ENCODE measurements around the gene GASK1B.

The GASK1B gene

DNA sequence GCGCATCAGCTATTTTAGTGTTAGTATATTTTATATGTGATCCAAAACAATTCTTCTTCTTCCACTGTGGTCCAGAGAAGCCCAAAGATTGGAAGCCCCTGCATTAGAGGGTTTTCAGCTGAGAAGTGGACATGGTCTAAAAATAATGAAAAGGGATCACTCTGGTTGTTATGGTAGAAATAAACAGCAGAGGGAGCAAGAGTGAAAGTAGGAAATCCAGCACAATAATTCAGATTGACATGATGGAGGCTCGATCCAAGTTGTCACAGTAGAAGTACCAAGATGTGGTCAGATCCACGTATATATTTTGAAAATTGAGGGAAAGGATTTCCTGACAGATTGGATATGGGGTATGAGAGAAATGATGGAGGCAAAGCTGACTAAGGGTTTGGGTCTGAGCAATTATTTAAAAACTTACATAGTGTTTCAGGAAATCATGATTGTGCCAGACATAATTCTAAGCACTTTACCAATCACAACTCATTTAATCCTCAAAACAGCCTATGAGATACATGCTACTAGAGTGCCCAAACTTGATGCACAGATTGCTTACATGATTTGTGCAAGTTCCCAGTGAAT is 20.4 kb upstream of the GASK1B start:
- Histone ChIP-seq H3K27me3 (ENCODE audit: low read depth, low read length) (no peaks in the 10 kb centered on the region), H2AFZ (ENCODE audit: low read depth, low read length) (peak overlapping the region; percentile 81), H3K4me1 (ENCODE audit: low read length) (peaks cover 4% of the 10 kb centered on the region; the same call in 1 of the 2 replicates), H3K9me3 (ENCODE audit: insufficient read depth, low read length) (no peaks in the 10 kb centered on the region), H3K36me3 (replicated peaks; ENCODE audit: low read depth, low read length) (no peaks in the 10 kb centered on the region), H4K20me1 (ENCODE audit: insufficient read depth, low read length) (no peaks in the 10 kb centered on the region), H3K79me2 (ENCODE audit: low read length) (no peaks in the 10 kb centered on the region), H3K9ac (ENCODE audit: low read length) (no peak overlapping the region), H3K4me3 (ENCODE audit: low read length) (peak overlapping the region; percentile 40), H3K27ac (ENCODE audit: low read length) (no peak overlapping the region), H3K4me2 (ENCODE audit: low read length) (peak overlapping the region; percentile 50)
- no peak for TF ChIP-seq EZH2phosphoT487 (IDR thresholded peaks at IDR 0.05; ENCODE audit: low read depth)
- TF ChIP-seq, protein P1, sequence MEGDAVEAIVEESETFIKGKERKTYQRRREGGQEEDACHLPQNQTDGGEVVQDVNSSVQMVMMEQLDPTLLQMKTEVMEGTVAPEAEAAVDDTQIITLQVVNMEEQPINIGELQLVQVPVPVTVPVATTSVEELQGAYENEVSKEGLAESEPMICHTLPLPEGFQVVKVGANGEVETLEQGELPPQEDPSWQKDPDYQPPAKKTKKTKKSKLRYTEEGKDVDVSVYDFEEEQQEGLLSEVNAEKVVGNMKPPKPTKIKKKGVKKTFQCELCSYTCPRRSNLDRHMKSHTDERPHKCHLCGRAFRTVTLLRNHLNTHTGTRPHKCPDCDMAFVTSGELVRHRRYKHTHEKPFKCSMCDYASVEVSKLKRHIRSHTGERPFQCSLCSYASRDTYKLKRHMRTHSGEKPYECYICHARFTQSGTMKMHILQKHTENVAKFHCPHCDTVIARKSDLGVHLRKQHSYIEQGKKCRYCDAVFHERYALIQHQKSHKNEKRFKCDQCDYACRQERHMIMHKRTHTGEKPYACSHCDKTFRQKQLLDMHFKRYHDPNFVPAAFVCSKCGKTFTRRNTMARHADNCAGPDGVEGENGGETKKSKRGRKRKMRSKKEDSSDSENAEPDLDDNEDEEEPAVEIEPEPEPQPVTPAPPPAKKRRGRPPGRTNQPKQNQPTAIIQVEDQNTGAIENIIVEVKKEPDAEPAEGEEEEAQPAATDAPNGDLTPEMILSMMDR (IDR thresholded peaks at IDR 0.05; ENCODE audit: low read depth, low read length) = peak; percentile 78

DNA sequence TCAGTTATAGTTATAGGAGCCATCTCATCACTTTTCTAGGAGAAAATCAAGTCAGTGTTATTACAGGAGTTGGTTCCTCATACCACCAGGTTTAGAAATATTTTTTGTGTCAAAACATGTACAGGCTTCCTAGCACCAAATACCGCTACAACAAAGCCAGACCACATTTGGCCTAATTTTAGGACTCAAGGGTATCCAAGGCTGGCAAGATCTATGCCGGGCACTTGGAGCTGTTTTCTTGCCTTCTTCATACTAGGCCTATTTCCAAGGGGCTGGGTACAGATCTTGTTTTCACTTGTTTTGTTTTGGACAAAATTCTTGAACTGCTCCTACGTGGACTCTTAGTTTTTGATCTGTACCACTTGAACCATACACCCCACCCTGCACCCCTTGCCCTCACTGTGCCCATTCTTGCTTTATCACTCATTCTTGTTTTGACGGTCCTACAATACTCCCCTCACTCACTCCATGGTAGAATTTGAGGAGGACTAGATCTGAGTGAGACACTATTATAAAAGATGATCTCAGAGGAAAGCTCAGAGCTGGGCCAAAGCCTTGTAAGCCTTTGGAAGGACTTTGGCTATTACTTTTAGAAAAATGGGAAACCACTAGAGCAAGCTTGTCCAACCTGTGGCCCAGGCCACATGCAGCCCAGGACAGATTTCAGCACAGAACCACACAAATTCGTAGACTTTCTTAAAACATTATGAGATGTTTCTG is 19.8 kb upstream of the GASK1B start:
- peaks cover 4% of the 10 kb centered on the region; the same call in 1 of the 2 replicates for H3K4me1 ChIP-seq (ENCODE audit: low read length)

DNA sequence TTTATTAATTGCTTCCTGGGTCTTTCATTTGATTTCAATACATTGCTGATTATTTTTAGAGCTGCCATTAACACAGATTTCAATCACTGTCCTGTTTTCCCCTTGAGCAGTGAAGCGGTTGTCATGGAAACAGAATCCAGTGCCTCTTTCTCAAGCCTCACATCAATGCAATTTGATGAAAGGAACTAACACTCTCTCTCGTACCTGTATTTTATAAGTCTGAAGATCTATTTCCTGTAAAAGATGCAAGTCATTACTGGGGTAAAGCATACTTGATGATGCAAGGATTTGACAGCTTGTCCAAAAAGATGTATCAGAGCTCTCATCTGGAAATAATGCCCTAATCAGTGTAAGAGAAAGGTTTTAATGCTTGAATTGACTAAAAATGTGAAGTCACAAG is 17.9 kb upstream of the GASK1B start:
- no peaks in the 10 kb centered on the region for H3K79me2 ChIP-seq (ENCODE audit: low read length)
- H3K27ac ChIP-seq (ENCODE audit: low read length) = no peak overlapping the region
- no peaks in the 10 kb centered on the region for H3K27me3 ChIP-seq (ENCODE audit: low read depth, low read length)
- no peak overlapping the region for H3K4me2 ChIP-seq (ENCODE audit: low read length)
- H3K9ac ChIP-seq (ENCODE audit: low read length) = no peak overlapping the region
- no peaks in the 10 kb centered on the region for H4K20me1 ChIP-seq (ENCODE audit: insufficient read depth, low read length)
- peaks cover 4% of the 10 kb centered on the region; the same call in 1 of the 2 replicates for H3K4me1 ChIP-seq (ENCODE audit: low read length)
- no peak overlapping the region for H2AFZ ChIP-seq (ENCODE audit: low read depth, low read length)
- no peak for TF ChIP-seq EZH2phosphoT487 (IDR thresholded peaks at IDR 0.05; ENCODE audit: low read depth)
- TF ChIP-seq, protein P1 (IDR thresholded peaks at IDR 0.05; ENCODE audit: low read depth, low read length) = no peak
- H3K4me3 ChIP-seq (ENCODE audit: low read length) = no peak overlapping the region
- no peaks in the 10 kb centered on the region for H3K9me3 ChIP-seq (ENCODE audit: insufficient read depth, low read length)
- H3K36me3 ChIP-seq (replicated peaks; ENCODE audit: low read depth, low read length) = no peaks in the 10 kb centered on the region

More for the DNA sequence above, 19.8 kb upstream of the GASK1B start:
- Histone ChIP-seq H4K20me1 (ENCODE audit: insufficient read depth, low read length) (no peaks in the 10 kb centered on the region), H3K79me2 (ENCODE audit: low read length) (no peaks in the 10 kb centered on the region), H3K4me3 (ENCODE audit: low read length) (no peak overlapping the region), H3K4me2 (ENCODE audit: low read length) (no peak overlapping the region), H3K27me3 (ENCODE audit: low read depth, low read length) (no peaks in the 10 kb centered on the region), H2AFZ (ENCODE audit: low read depth, low read length) (0 out of 2 replicates have a peak overlapping the region, but pooled peaks have one; percentile 26), H3K9ac (ENCODE audit: low read length) (no peak overlapping the region), H3K27ac (ENCODE audit: low read length) (no peak overlapping the region), H3K36me3 (replicated peaks; ENCODE audit: low read depth, low read length) (no peaks in the 10 kb centered on the region), H3K9me3 (ENCODE audit: insufficient read depth, low read length) (no peaks in the 10 kb centered on the region)
- TF ChIP-seq, protein P1 (IDR thresholded peaks at IDR 0.05; ENCODE audit: low read depth, low read length) = no peak
- no peak for TF ChIP-seq EZH2phosphoT487 (IDR thresholded peaks at IDR 0.05; ENCODE audit: low read depth)

DNA sequence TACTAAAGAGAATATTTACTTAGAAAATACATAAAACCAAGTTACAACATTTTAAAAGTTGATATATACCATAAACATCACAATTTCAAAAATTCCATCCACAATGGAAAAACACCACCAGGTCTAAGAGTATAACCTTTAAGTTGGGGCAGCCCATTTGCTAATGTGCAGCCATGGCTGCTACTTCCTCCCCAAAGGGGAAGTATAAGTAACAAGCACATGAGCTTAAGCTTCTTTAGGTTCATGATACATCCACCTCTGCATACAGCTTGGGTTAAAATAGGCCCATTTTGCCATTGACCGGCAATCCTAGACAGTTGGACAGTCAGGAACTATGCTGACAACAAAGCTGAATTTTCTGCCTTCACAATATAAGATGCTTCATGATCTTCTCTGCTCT is 16.6 kb upstream of the GASK1B start:
- Histone ChIP-seq H3K9ac (ENCODE audit: low read length) (no peak overlapping the region), H3K36me3 (replicated peaks; ENCODE audit: low read depth, low read length) (no peaks in the 10 kb centered on the region), H2AFZ (ENCODE audit: low read depth, low read length) (peak overlapping the region; percentile 82), H3K27ac (ENCODE audit: low read length) (no peak overlapping the region), H3K4me2 (ENCODE audit: low read length) (peak overlapping the region; percentile 6; the same call in 1 of the 2 replicates), H4K20me1 (ENCODE audit: insufficient read depth, low read length) (no peaks in the 10 kb centered on the region), H3K4me3 (ENCODE audit: low read length) (no peak overlapping the region), H3K79me2 (ENCODE audit: low read length) (no peaks in the 10 kb centered on the region), H3K9me3 (ENCODE audit: insufficient read depth, low read length) (no peaks in the 10 kb centered on the region), H3K4me1 (ENCODE audit: low read length) (peaks cover 4% of the 10 kb centered on the region; the same call in 1 of the 2 replicates), H3K27me3 (ENCODE audit: low read depth, low read length) (no peaks in the 10 kb centered on the region)
- TF ChIP-seq EZH2phosphoT487 (IDR thresholded peaks at IDR 0.05; ENCODE audit: low read depth) = no peak
- TF ChIP-seq, protein P1 (IDR thresholded peaks at IDR 0.05; ENCODE audit: low read depth, low read length) = no peak
